Activated T-cell treated with anti-CD3 and anti-CD28 coated beads, Interleukin-2, amount 50 U/mL, for 72 hours (primary cell): ENCODE measurements around the gene TBC1D8B. TPM values are rescaled to one million over a fixed set of nuclear protein-coding genes. Genes with fewer than 3 reads are reported as not detected.

Experiments used
- ATAC-seq, 2 donors: fragments of 150-1000 bp; cut with Tn5 transposase; replicated peaks in 1 of 2; 2 replicates each; pipeline ENCODE4 v1.10.0; 2021; ENCODE audit warnings: moderate library complexity in 2 of 2, mild to moderate bottlenecking in 1 of 2
- DNase-seq, 2 donors: peaks; one replicate each; pipeline ENCODE4 v3.0.0; 2021 to 2022; ENCODE audit warnings: mixed read lengths in 1 of 2
- H3K27ac Mint-ChIP-seq: one replicate; pipeline ENCODE4 v1.8.0; 2022; ENCODE audit warnings: mild to moderate bottlenecking, moderate library complexity, mixed read lengths
- H3K27me3 Mint-ChIP-seq: one replicate; pipeline ENCODE4 v1.8.0; 2022; ENCODE audit warnings: low read depth, mixed read lengths
- H3K36me3 Mint-ChIP-seq, 2 donors: one replicate each; pipeline ENCODE4 v1.8.0; 2022; ENCODE audit warnings: mixed read lengths in 2 of 2, mild to moderate bottlenecking in 1 of 2; ENCODE audit not compliant: insufficient read depth in 2 of 2
- H3K4me1 Mint-ChIP-seq: one replicate; pipeline ENCODE4 v1.8.0; 2022; ENCODE audit warnings: low read depth, mixed read lengths
- H3K4me3 Mint-ChIP-seq, 2 donors: one replicate each; pipeline ENCODE4 v1.8.0; 2022; ENCODE audit warnings: mild to moderate bottlenecking in 2 of 2, mixed read lengths in 2 of 2, moderate library complexity in 2 of 2
- H3K9me3 Mint-ChIP-seq, 2 donors: one replicate each; pipeline ENCODE4 v1.8.0; 2022; ENCODE audit warnings: mixed read lengths in 2 of 2
- total RNA-seq, 2 donors: library from RNA; stranded (reverse); gene quantifications; one replicate each; pipeline ENCODE4 v1.2.3, GENCODE V29; 2022

Gene TBC1D8B
- total RNA-seq, 2 donors from 2014 or later, result 0.50 to 0.79 TPM

GRCh38 chrX:106902684-106903083, 100.2 kb downstream of the TBC1D8B start:
- H3K4me3 Mint-ChIP-seq, result no peak overlapping the region
- no peak for DNase-seq
- no peak for ATAC-seq
- H3K36me3 Mint-ChIP-seq, result no peaks in the 10 kb centered on the region
- H3K4me1 Mint-ChIP-seq, result no peaks in the 10 kb centered on the region
- no peak overlapping the region for H3K27ac Mint-ChIP-seq
- H3K27me3 Mint-ChIP-seq, result peaks cover 13% of the 10 kb centered on the region
- H3K9me3 Mint-ChIP-seq, result no peaks in the 10 kb centered on the region

GRCh38 chrX:106903291-106903824, 100.9 kb downstream of the TBC1D8B start, which contains the start of gene RIPPLY1:
RIPPLY1 (minus strand) TSS chrX:106903341; CDS start chrX:106903287, 54 bp downstream.
- ATAC-seq (no peak), DNase-seq (no peak)
- Mint-ChIP-seq H3K9me3 (no peaks in the 10 kb centered on the region), H3K4me1 (no peaks in the 10 kb centered on the region), H3K27me3 (peaks cover 13% of the 10 kb centered on the region), H3K4me3 (no peak within 1 kb of the TSS), H3K36me3 (no peaks in the 10 kb centered on the region), H3K27ac (no peak within 1 kb of the TSS)

- Mint-ChIP-seq H3K27ac (no peak overlapping the region), H3K4me1 (no peaks in the 10 kb centered on the region), H3K4me3 (no peak overlapping the region), H3K27me3 (peaks cover 10% of the 10 kb centered on the region), H3K36me3 (no peaks in the 10 kb centered on the region), H3K9me3 (no peaks in the 10 kb centered on the region)
- DNase-seq (no peak), ATAC-seq (no peak)
Observed at GRCh38 chrX:106903856-106904528, 101.5 kb downstream of the TBC1D8B start.

GRCh38 chrX:106905064-106905708, 102.7 kb downstream of the TBC1D8B start:
- no peak for DNase-seq

GRCh38 chrX:106906361-106906760, 103.9 kb downstream of the TBC1D8B start:
- no peaks in the 10 kb centered on the region for H3K4me1 Mint-ChIP-seq
- no peaks in the 10 kb centered on the region for H3K36me3 Mint-ChIP-seq
- DNase-seq (no peak), ATAC-seq (no peak)
- H3K27ac Mint-ChIP-seq, result no peak overlapping the region
- H3K27me3 Mint-ChIP-seq, result peaks cover 9% of the 10 kb centered on the region
- no peaks in the 10 kb centered on the region for H3K9me3 Mint-ChIP-seq
- no peak overlapping the region for H3K4me3 Mint-ChIP-seq

More at GRCh38 chrX:106905064-106905708, 102.7 kb downstream of the TBC1D8B start:
- peaks cover 7% of the 10 kb centered on the region for H3K27me3 Mint-ChIP-seq
- no peaks in the 10 kb centered on the region for H3K4me1 Mint-ChIP-seq
- H3K9me3 Mint-ChIP-seq, result no peaks in the 10 kb centered on the region
- H3K36me3 Mint-ChIP-seq, result no peaks in the 10 kb centered on the region
- H3K4me3 Mint-ChIP-seq, result no peak overlapping the region
- no peak overlapping the region for H3K27ac Mint-ChIP-seq
- ATAC-seq, result no peak

GRCh38 chrX:106912864-106913263, 110.4 kb downstream of the TBC1D8B start:
- Mint-ChIP-seq H3K9me3 (no peaks in the 10 kb centered on the region), H3K4me1 (peaks cover 10% of the 10 kb centered on the region), H3K27me3 (peaks cover 38% of the 10 kb centered on the region), H3K36me3 (no peaks in the 10 kb centered on the region), H3K27ac (no peak overlapping the region), H3K4me3 (no peak overlapping the region)
- DNase-seq (no peak), ATAC-seq (no peak)

GRCh38 chrX:106917830-106918500, 115.5 kb downstream of the TBC1D8B start:
- H3K4me1 Mint-ChIP-seq, result peaks cover 17% of the 10 kb centered on the region
- peaks cover 38% of the 10 kb centered on the region for H3K27me3 Mint-ChIP-seq
- DNase-seq (no peak), ATAC-seq (peak in 1 of 2 donors; percentile 28)
- H3K4me3 Mint-ChIP-seq, result no peak overlapping the region
- peak overlapping the region; percentile 38 for H3K27ac Mint-ChIP-seq
- H3K9me3 Mint-ChIP-seq, result no peaks in the 10 kb centered on the region
- no peaks in the 10 kb centered on the region for H3K36me3 Mint-ChIP-seq

GRCh38 chrX:106919932-106920452, 117.5 kb downstream of the TBC1D8B start, which contains the start of gene CLDN2:
CLDN2 (plus strand) TSS chrX:106920402; CDS start chrX:106928229, 7,827 bp downstream.
- H3K4me3 Mint-ChIP-seq, result no peak within 1 kb of the TSS
- H3K27me3 Mint-ChIP-seq, result peaks cover 35% of the 10 kb centered on the region
- H3K4me1 Mint-ChIP-seq, result peaks cover 17% of the 10 kb centered on the region
- H3K27ac Mint-ChIP-seq, result no peak within 1 kb of the TSS
- ATAC-seq (no peak), DNase-seq (no peak)
- no peaks in the 10 kb centered on the region for H3K36me3 Mint-ChIP-seq
- H3K9me3 Mint-ChIP-seq, result no peaks in the 10 kb centered on the region

- H3K4me3 Mint-ChIP-seq, result no peak overlapping the region
- no peaks in the 10 kb centered on the region for H3K9me3 Mint-ChIP-seq
- ATAC-seq, result no peak
- no peaks in the 10 kb centered on the region for H3K36me3 Mint-ChIP-seq
- H3K27me3 Mint-ChIP-seq, result peaks cover 18% of the 10 kb centered on the region
- H3K27ac Mint-ChIP-seq, result no peak overlapping the region
- peaks cover 17% of the 10 kb centered on the region for H3K4me1 Mint-ChIP-seq
- no peak for DNase-seq
Observed at GRCh38 chrX:106921637-106922036, 119.2 kb downstream of the TBC1D8B start.

Other genes starting within 250 kb of the TBC1D8B start
- 10 to 100 TPM in 1 of 2 donors, 1 to 10 TPM in 1; 9.2 to 10.6 TPM for gene RADX, start 190.7 kb upstream of the TBC1D8B start, total RNA-seq
- gene RNF128, start 76.0 kb upstream of the TBC1D8B start, total RNA-seq, result not detected
- gene RIPPLY1, start 100.7 kb downstream of the TBC1D8B start, total RNA-seq, result not detected
- gene CLDN2, start 117.7 kb downstream of the TBC1D8B start, total RNA-seq, result not detected
- gene MORC4, start 197.5 kb downstream of the TBC1D8B start, total RNA-seq, result 10 to 100 TPM; 10.5 to 14.7 TPM